Stimulated activated CD4-positive, alpha-beta T cell treated with anti-CD3 and anti-CD28 coated beads, Interleukin-15, amount 100 ng/mL, for 1 hour (primary cell): ENCODE data around the gene CRADD.

Experiments used
- DNase-seq, 2 donors: peaks; one replicate each; pipeline ENCODE4 v3.0.0-alpha.2; 2020; ENCODE audit warnings: low read depth in 1 of 2, low spot score in 1 of 2

Gene CRADD

DNA sequence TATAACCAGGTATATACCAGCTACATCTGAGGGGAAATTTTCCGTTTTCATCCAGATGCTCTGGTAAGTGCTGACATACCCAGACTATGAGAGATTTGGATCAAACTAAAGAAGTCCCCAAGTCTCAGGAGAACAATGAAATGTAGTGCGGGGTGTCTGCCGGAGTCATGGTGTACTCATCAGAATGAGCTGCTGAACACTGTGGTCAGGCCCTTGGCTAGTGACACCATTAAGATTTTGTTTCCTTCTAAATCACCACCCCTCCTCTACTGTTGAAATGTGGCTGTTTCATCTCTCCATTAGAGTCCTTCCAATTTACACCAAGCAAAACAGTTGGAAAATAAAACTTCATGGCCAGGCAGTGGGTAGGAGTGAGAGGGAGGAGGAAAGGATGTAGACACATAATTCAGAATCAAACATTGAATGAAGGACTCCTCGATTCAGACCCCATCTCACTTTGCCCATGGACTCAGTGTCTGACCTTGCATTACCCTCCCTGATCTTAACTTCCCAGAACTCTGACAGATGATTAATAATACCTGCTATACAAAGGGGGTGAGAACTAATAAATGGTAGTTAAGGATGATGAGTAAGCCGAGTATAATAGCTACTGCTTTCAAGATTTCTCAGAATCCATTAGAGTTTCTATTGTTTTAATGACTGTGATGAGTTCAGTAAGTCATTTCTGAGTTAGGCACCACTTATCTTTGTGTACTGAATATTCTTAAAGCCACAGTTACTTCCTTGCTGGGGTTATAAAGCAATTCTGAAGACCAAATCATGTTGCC, 127.4 kb downstream of the CRADD start:
- DNase-seq = no peak

DNA sequence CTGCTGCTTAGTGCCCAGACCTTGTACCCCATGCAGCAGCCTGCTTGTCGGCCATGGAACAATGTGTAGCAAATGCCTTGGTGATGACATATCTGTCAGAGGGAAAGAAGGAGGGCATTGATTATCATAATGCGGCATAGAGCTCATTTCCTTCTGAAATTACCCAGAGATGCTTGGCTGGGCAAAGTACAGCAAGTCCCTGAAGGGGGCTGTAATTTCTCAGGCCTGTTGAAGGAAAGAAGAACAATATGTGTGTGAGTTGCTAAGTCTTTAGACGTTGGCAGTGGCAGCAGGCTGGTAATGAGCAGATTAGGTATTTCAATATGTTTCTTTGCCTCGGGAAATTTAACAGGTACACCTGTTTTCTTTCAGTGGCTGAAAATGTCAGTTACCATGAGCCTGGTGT, 128.6 kb downstream of the CRADD start:
- DNase-seq = no peak

DNA sequence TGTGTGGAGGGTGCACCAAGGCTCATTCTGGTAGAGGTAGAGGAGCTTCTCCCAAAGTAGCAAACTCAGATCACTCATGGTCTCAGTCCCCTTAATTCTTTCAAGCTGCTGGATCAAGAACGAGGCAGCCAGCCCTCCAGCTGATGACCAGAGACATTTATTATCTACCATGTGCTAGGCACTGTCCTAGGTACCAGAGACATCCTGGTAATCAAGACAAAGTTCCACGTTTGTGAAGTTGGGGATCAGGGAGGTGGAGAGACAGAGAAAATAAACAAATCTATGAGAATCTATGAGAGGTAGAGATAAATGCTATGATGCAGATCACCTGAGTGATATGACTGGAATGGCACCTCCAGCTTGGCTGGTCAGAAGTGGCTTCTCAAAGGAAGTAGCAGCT, 130.2 kb downstream of the CRADD start:
- no peak for DNase-seq

DNA sequence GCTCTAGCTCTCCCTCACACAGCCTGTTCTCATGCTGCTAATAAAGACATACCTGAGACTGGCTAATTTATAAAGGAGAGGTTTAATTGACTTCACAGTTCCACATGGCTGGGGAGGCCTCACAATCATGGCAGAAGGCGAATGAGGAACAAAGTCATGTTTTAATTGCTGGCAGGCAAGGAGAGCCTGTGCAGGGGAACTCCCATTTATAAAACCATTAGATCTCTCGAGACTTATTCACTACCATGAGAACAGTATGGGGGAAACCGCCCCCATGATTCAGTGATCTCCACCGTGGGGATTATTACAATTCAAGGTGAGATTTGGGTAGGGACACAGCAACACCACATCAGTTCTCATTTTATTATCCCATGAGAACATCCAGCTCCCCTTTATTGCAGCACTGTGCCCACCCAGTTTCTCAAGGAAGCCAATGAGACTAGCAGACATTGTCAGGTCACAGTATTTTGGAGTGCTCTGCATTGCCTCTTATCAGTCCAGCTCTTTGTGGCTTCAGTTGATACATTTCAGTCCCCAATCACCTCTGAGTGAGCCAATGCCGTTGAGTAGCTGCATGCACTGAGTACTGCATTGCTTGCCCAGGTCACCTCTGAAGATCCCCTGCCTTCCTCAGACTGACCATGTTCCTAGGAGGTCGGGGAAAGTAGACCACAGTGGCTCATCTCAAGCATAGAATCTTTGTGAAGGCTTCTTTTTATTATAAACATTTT, 131.2 kb downstream of the CRADD start:
- no peak for DNase-seq

DNA sequence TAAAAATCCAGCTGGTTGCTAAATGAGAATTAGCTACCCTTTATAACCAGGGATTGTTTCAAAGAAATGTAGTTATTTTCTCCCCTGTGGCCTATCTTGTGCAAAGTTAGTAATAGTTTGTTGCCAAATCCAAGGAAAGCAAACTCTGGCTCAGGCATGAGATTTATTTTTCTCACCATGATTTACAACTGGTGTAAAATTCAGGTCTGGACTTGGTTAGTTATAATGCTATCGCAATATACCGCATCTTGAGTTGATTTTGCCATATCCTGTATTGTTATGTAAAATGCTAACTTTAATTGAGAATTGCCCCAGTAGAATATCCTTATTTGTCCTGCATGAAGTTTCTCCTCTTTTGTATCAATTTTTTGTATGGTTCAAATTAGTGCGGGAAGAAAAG, 135.5 kb downstream of the CRADD start:
- DNase-seq = no peak

DNA sequence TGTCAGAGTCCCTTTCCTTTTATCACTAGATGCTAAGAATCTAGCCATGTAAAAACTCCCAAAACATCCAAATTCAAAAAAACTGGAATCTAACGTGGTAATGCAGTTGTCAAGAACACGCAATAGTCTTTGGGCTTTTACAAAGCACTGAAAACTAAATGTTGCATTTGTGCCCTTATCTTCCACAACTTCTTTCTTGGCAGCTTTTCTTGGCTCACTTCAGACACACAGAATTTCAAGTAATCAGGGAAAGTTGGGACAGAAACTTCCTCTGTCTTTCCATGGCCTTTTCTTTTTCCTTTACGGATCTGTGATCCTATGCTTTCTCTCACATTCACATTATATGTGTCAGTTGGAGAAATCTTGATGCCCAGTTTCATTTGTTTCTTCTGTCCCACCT, 136.0 kb downstream of the CRADD start:
- DNase-seq = no peak

DNA sequence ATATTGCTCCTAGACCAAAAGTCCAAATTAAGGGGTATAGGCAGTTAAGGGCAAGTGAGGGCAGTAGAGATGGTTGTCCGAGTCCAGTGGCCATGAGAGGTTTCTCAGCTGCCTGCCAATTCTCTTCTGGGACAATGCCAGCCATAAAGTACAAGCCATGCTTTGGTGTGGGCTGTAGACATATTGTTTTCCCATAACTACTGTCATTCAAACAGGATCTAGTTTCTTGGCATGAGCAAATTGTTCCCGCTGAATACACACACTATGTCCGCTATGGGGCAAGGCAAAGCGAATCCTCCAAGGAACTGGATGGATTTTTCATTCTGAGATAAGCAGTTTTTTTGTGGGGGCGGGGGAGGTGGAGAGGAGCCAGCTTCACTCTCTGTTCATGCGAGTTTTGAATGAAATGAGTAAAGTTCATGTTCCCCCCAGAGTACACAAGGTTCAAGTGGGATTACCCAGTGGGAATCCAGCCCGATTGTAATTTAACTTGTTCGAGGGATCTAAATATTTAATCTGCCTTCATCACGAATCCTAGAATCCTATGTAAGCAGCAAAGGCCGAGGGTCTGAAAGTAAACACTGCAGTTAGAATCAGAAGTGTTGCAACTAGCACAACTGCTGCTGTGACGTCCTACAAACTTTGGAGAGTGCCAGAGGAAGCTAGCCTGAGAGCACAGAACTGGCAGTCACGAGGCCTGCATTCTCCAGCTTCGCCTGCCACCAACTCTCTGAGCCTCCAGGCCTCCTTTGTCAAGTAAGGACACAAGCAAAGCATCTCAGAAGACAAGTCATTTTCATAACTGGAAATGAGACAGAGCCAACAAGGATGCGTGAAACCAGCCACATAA, 137.0 kb downstream of the CRADD start:
- no peak for DNase-seq

DNA sequence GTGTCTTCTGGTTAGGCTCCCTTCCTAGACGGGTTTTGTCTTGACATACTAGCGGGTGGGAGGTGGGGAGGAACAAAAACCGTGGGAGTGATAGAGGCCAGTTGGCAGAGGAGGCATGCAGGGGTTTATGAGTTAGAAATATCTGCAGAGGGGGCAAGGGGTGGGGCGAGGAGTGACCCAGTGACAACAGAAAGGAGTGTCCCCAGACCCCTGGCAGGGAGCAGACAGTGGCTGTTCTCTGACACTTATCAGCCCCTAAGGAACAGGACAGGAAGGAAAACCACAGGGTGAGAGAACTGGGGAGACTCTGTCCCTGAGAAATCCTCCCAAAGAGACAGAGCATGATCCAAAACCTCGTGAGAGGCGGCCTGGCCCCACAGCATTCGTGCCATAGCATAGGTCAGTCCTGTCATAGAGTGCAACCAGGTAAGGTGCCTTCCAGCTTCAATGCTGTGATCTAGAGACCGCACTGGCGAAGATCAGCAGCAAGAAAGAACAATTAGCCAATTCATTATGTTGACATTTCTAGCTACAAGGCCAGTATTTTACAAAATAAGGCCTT, 141.4 kb downstream of the CRADD start:
- no peak for DNase-seq

DNA sequence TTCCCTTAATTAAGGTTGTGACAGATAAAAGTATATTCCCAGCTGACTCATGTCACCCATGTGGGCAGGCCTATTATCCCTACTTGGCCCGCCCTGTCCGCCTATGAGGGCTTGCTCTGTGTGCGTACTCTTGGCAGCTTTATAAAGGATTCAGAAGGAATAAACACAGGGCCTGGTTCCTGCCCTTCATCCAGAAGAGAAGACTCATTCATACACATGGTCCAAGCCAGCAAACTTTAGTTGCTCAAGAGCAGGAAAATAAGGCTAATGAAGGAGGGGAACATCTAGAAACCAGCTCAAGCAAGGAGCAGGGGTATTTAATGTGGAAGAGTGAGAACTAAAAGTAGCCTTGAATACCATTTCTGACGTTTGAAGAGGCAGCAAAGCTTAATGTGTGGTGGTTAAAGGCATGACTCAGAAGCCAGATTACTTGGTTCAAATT, 141.9 kb downstream of the CRADD start:
- DNase-seq = no peak

DNA sequence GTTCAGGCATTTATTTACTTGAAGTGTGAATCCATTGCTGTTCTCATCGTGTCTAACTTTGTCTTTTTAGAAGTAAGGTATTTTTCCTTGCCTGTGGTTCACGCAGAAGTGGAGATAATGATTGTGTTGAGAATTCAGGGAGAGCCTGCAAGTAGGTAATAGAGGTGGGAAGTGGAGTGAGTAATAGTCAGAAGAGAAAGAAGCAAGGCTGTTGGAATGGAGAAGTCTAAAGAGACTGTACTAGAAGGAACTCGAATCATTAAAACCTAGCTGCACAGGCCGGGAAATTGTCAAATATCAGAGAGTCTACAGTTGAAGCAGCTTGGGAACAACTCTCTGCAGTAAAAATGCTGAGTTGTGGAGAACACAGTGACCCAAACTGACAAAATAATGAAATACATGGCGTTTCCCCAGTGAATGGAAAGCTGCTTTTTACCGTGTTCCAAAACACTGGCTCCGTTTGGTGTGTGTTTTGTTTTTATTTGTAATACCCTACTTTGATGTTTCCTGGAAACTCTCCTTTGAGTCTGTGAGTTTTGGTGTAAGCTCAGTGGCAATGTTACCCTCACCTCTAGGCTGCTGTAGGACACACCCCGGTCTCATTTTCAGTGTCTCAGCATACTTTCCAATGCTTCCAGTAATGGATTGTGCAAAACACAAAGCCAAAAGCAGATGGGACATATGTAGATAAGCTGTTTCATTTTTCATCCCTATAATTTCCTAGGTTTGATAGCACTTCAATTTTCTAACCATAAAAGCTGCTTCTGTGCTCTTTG, 146.6 kb downstream of the CRADD start:
- no peak for DNase-seq

DNA sequence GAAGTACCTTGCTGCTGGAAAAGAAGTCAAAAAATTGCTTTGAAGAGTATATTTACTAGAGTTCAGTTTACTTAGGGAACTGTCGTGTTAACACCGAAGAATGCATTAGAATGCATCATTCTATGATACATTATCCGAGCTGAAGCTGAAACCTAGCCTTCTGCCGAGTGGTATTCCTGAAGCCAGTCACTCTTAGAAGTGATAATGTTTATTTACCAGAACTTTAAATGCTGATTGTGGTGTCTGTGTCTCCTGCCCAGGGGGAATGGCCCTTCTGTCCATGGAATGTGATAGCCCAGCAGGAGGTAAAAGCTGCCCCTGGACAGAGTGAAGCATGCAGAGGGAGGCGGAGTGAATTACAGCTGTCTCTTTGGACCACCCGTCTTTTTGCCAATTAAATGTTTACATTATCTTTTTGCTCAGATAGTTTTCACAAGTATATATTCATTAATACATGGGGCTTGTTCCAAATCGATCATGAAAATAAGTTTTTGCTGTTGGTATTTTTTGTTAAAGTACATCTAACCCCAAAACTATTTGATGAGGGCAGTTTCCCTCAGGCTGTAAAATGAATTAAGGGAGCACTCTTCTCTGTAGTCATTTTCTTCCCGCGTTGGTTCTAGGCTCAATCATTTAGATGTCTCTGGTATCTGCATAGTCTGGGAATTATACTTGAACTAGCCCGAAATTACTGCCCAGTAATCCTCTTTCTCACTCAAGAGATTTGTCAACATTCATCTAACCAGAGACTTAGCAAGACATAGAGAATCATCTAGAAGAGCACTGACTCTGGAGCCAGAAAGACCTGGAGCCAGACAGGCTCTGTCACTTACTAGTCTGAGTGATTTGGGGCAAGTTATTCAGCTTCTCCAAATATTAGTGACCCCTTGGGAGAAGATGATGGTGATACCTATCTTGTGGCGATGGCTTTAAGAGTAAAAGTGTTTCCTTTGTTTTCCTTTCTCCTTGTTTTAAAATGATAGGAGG, 147.6 kb downstream of the CRADD start:
- DNase-seq = no peak

DNA sequence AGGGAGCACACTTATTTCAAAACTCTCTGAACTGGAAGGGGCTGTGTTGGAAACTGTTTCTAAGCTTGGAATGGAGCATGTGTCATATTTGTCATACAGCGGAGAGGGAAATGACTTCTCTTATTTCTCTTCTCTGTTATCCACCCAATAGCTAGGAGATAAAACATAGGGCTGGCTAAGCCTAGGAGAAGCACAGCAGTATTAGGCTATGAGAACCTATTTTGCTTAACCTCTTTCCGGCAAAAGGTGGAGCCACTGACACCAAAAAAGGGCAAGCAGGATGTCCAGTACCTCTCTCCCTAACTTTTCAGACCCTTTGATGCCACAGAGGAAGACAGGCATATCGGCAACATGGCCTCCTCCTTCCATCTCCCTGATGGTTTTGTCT, 148.3 kb downstream of the CRADD start:
- DNase-seq = no peak

DNA sequence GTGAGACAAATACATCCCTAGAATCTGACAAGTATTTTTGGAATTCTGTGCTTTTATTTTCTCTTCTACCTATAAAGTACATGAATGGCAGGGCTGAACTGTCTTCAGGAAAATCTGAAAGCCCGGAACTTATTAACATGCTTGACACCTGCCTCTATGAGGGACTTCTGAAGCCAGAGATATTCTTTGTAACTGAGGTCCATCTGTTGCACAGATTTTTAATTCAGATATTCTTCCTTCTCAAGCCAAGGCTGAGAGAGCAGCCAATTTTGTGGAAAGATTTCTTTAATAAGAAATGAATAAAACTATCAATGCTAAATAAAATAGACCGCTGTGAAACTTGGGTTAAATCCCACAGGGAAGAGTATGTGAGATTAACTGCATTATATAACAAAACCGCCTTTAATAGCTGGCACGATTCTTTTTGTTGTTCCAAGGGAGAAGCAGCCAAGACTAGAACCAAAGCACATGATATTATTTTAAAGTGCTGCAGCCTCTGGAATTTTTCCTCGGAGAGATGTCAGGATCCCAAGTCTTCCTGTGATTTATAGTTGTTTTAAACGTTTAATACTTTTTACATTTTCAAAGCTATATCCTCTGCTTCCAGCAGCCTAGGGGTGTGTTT, 148.9 kb downstream of the CRADD start:
- no peak for DNase-seq

DNA sequence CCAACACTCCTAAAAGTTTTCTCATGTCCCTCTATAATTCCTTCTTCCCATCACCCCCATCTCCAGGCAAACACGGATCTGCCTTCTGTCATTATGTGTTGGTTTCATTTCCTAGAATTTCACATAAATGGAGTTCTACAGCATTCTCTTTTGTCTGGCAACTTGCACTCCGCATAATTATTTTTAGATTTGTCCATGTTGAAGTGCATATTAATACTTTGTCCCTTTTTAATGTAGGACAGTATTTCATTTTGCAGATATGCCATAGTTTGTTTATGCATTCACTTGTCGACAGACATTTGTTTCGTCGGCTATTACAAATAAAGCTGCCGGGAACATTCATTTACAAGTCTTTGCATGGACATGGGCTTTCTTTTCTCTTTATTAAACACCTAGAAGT, 150.0 kb downstream of the CRADD start:
- no peak for DNase-seq

DNA sequence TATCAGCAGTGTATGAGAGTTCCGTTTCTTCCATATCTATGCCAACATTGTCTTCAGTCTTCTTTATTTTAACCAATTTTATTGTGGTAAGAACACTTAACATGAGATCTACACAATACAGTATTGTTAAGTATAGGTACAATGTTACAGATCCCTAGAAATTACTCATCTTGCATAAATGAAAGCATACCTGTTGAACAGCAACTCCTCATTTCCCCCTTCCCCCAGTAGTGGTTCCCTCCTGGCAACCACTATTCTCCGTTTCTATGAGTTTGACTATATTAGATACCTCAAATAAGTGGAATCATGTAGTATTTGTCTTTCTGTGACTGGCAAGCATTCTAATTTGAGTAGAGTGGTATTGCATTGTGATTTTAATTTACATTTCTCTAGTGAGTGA, 150.5 kb downstream of the CRADD start:
- DNase-seq = no peak

DNA sequence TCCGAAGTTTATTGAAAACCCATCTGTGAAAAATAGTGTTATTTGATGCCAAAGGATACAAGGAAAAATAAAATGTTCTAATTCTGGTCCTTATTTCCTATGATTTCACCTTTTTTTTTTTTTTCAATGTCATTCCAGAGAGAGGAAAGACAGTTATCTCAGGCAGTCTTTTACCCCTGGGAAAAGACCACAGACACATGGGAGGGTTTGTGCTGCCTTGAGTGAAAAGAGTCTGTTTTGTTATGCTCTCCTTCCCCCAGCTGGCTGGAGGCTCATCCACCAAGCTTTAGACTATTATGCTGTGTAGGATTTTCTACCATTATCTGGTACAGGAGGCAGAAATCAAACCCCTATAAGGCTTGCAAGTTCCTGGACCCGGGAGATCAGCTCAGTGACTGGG, 151.8 kb downstream of the CRADD start:
- DNase-seq = no peak

DNA sequence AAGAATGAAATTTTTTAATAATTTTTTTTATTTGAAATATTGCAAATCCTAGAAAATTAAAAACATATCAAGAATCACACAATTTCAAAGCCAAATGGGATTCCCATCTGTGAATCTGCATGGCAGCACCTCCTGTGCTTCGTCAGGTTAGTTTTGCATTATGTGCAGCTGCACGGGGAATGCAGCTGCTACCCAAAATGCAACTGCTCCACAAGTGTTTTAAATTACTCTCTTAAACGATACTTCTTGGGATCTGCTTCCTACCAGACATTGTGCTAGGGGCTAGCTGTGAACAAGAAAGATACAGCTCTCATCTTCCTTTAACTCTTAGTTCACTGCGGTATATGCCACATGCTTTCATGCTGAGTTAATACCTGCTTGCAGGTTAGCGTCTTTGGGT, 154.2 kb downstream of the CRADD start:
- DNase-seq = no peak

DNA sequence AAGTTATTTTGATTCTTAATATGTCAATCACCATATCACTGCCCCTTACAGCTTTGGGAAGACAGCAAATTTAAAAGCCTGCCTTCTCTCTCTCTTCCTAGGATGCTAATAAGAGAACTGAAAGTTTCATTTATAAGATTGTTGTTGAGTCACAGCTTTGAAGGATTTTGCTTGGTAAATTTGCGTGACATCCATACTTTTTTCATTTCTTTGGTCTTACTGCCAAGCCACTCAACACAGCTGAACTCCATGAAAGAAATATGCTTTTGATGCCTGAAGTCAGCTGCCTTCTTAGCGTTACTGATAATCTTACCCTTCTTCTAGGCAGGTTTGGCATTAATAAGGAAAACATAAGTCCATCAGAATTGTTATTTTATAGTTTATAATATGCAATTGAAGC, 155.0 kb downstream of the CRADD start:
- DNase-seq = no peak

DNA sequence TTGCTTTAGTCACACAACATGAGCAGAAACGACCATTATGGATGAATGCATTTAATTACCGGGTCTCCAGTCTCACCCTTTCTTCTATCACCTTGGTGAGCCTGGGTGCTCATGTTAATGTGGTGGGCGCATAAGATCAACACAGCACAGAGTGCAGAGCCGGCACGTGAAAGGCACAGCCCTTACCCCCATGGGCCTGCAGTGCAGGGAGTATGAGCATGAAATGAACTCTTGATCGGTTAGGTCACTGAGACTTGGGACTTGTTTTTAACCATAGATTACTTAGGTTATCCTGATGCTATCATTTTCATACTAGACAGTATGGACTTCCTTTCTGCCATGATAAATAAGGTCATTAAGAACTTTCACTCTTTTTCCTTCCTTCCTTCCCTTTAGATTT, 156.8 kb downstream of the CRADD start:
- no peak for DNase-seq
